Keratinocyte (primary cell): ENCODE measurements around the gene PARD6B. TPM values are rescaled to one million over a fixed set of nuclear protein-coding genes. Genes with fewer than 3 reads are reported as not detected.
"Not testable (repeated sequence)": the region's sequence is repeated elsewhere in the genome, so short reads cannot be mapped to it uniquely, and the experiment has no call there.

Experiments
- DNase-seq: peaks from one replicate; pipeline ENCODE4 v3.0.0-alpha.2; 2011; ENCODE audit warnings: low read depth, missing footprints, low spot score
- FAIRE-seq: peaks from 2 replicates; lab custom pipeline; 2011; peaks lifted over from hg19 to GRCh38; lab: Jason Lieb, UNC
- H2AFZ ChIP-seq: 2 replicates; pipeline ENCODE4 v1.6.0; 2012; ENCODE audit warnings: low read length, control low read depth, inconsistent platforms; ENCODE audit not compliant: control insufficient read depth
- H3K27ac ChIP-seq: 2 replicates; pipeline ENCODE4 v1.5.1; 2011; ENCODE audit warnings: low read length; ENCODE audit not compliant: control insufficient read depth, insufficient read depth
- H3K27me3 ChIP-seq: 3 replicates; pipeline ENCODE4 v1.6.0; 2011; ENCODE audit warnings: low read length; ENCODE audit not compliant: control insufficient read depth, insufficient read depth; ENCODE audit errors: extremely low read depth
- H3K36me3 ChIP-seq, 2 experiments: 2 replicates in 1 of 2; 3 replicates in 1 of 2; pipeline ENCODE4 v1.5.1; 2011; ENCODE audit warnings: low read length in 2 of 2, mild to moderate bottlenecking in 1 of 2; ENCODE audit not compliant: control insufficient read depth in 2 of 2, insufficient read depth in 2 of 2; ENCODE audit errors: extremely low read depth in 1 of 2
- H3K4me1 ChIP-seq: 3 replicates; pipeline ENCODE4 v1.5.1; 2011; ENCODE audit warnings: low read length; ENCODE audit not compliant: control insufficient read depth, insufficient read depth; ENCODE audit errors: extremely low read depth
- H3K4me2 ChIP-seq: 3 replicates; pipeline ENCODE4 v1.6.0; 2011; ENCODE audit warnings: low read depth, low read length; ENCODE audit not compliant: control insufficient read depth, insufficient read depth; ENCODE audit errors: extremely low read depth
- H3K4me3 ChIP-seq, 3 experiments: fragments of 200-600 bp in 1 of 3; sonication (generic) in 1 of 3; 2 replicates in 2 of 3; 3 replicates in 1 of 3; pipeline ENCODE4 v1.5.1; 2011 to 2016; ENCODE audit warnings: low read length in 3 of 3, mild to moderate bottlenecking in 3 of 3, control low read depth in 2 of 3, inconsistent platforms in 1 of 3, low read depth in 1 of 3, mixed read lengths in 1 of 3, mixed run types in 1 of 3, moderate library complexity in 1 of 3; ENCODE audit not compliant: control insufficient read depth in 2 of 3, insufficient read depth in 2 of 3; ENCODE audit errors: extremely low read depth in 1 of 3
- H3K79me2 ChIP-seq: 2 replicates; pipeline ENCODE4 v1.6.0; 2012; ENCODE audit warnings: low read length; ENCODE audit not compliant: control insufficient read depth, insufficient read depth
- H3K9ac ChIP-seq: 3 replicates; pipeline ENCODE4 v1.6.0; 2011; ENCODE audit warnings: low read length; ENCODE audit not compliant: control insufficient read depth, insufficient read depth; ENCODE audit errors: extremely low read depth
- H3K9me1 ChIP-seq: 3 replicates; pipeline ENCODE4 v1.6.0; 2011; ENCODE audit warnings: low read length; ENCODE audit not compliant: control insufficient read depth, insufficient read depth; ENCODE audit errors: extremely low read depth
- H3K9me3 ChIP-seq: 2 replicates; pipeline ENCODE4 v1.5.1; 2012; ENCODE audit warnings: low read depth, low read length; ENCODE audit not compliant: control insufficient read depth
- H4K20me1 ChIP-seq: 3 replicates; pipeline ENCODE4 v1.6.0; 2011; ENCODE audit warnings: low read length; ENCODE audit not compliant: control insufficient read depth, insufficient read depth; ENCODE audit errors: extremely low read depth
- CTCF ChIP-seq, 3 experiments: IDR thresholded peaks in 1 of 3; conservative IDR thresholded peaks in 1 of 3; optimal IDR thresholded peaks in 1 of 3; 2 replicates in 2 of 3; 3 replicates in 1 of 3; pipeline versions ENCODE3 to v1.5.1; 2011; ENCODE audit warnings: low read length in 3 of 3, mild to moderate bottlenecking in 3 of 3, moderate library complexity in 2 of 3, control low read depth in 1 of 3, inconsistent platforms in 1 of 3; ENCODE audit not compliant: insufficient read depth in 2 of 3; ENCODE audit errors: extremely low read depth in 1 of 3
- EZH2 ChIP-seq: IDR thresholded peaks from one replicate; pipeline ENCODE4 v1.6.1; 2012; ENCODE audit warnings: inconsistent platforms, mild to moderate bottlenecking, low read length, moderate library complexity
- dilution Hi-C: fragments of 300-500 bp; cut with MboI; formaldehyde crosslinking; loops from one replicate; pipeline ENCODE4 v1.7.0; 2020; ENCODE audit warnings: low sequenced_read_pairs; ENCODE audit not compliant: extremely low pct_ligation_motif_present
- polyA plus RNA-seq, 5 experiments: library from polyadenylated mRNA; depleted of rRNA in 3 of 5; stranded (reverse) in 3 of 5; stranded (forward) in 1 of 5; unstranded in 1 of 5; fragments of >200 nt; gene quantifications; 1 replicate in 1 of 5; 2 replicates in 3 of 5; 3 replicates in 1 of 5; pipeline versions ENCODE4 v1.2.1 to v1.2.3, GENCODE V29; 2011 to 2012; ENCODE audit warnings: missing spikeins in 2 of 5, low read depth in 1 of 5, low replicate concordance in 1 of 5

Gene PARD6B
- polyA plus RNA-seq, 1 donor (not counting 4 experiments of a cell fraction or from before 2014, with no cell fraction given): 2.0 TPM

- no peak overlapping the region for H3K9ac ChIP-seq
- H3K9me1 ChIP-seq: no peaks in the 10 kb centered on the region
- no peaks in the 10 kb centered on the region for H3K9me3 ChIP-seq
- no peak for FAIRE-seq
- no peak for TF ChIP-seq EZH2
- no peak for TF ChIP-seq CTCF (optimal IDR thresholded peaks at IDR 0.05 in 1 of 3, IDR thresholded peaks at IDR 0.05 in 1 of 3, conservative IDR thresholded peaks at IDR 0.05 in 1 of 3; ENCODE audit: extremely low read depth in 1 of 3, insufficient read depth in 2 of 3, low read length in 3 of 3)
- dilution Hi-C loops: no loop called here
- H4K20me1 ChIP-seq: no peaks in the 10 kb centered on the region
- no peak for DNase-seq
- H3K79me2 ChIP-seq: no peaks in the 10 kb centered on the region
- no peak overlapping the region for H3K27ac ChIP-seq
- no peaks in the 10 kb centered on the region for H3K4me1 ChIP-seq
- no peak overlapping the region for H2AFZ ChIP-seq
- no peak overlapping the region for H3K4me2 ChIP-seq
- peaks cover 3% of the 10 kb centered on the region for H3K27me3 ChIP-seq
- H3K4me3 ChIP-seq: no peak overlapping the region
- no peaks in the 10 kb centered on the region for H3K36me3 ChIP-seq
These were observed 30.1 kb upstream of the PARD6B start for GRCh38 chr20:50701041-50701963.

DNA sequence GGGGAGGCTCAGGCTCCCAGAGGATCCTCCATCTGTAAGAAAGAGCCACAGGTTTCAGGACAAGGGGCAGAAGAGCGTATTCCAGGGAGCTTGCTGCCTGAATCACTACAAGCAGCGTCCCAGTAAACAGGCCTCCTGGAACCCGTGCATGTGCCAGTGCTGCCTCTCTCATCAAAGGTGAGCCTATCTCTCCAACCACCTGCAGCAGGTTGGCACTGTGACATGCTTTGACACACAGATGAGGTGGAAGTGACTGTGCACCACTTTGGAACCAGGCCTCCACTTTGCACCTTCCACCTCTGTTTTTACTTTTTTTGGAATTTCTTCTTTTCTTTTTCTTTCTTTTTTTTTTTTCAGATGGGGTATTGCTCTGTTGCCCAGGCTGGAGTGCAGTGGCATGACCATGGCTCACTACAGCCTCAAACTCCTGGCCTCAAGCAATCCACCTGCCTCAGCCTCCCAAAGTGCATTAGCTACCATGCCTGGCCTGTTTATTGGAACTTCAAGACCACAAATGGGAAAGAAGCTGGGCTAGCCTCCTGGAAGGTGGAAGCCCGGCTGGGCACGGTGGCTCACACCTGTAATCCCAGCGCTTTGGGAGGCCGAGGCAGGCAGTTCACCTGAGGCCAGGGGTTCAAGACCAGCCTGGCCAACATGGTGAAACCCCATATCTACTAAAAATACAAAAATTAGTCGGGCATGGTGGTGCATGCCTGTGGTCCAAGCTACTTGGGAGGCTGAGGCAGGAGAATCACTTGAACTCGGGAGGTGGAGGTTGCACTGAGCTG is 27.5 kb upstream of the PARD6B start:
- H3K9me3 ChIP-seq, H4K20me1 ChIP-seq, DNase-seq, H3K27me3 ChIP-seq, FAIRE-seq, H3K27ac ChIP-seq, H3K4me1 ChIP-seq, H3K36me3 ChIP-seq, H3K4me2 ChIP-seq, H3K79me2 ChIP-seq, H3K9me1 ChIP-seq, H2AFZ ChIP-seq, H3K4me3 ChIP-seq, H3K9ac ChIP-seq, dilution Hi-C loops: not testable (repeated sequence)
